ENCODE measurements around the gene ECSIT.

DNA sequence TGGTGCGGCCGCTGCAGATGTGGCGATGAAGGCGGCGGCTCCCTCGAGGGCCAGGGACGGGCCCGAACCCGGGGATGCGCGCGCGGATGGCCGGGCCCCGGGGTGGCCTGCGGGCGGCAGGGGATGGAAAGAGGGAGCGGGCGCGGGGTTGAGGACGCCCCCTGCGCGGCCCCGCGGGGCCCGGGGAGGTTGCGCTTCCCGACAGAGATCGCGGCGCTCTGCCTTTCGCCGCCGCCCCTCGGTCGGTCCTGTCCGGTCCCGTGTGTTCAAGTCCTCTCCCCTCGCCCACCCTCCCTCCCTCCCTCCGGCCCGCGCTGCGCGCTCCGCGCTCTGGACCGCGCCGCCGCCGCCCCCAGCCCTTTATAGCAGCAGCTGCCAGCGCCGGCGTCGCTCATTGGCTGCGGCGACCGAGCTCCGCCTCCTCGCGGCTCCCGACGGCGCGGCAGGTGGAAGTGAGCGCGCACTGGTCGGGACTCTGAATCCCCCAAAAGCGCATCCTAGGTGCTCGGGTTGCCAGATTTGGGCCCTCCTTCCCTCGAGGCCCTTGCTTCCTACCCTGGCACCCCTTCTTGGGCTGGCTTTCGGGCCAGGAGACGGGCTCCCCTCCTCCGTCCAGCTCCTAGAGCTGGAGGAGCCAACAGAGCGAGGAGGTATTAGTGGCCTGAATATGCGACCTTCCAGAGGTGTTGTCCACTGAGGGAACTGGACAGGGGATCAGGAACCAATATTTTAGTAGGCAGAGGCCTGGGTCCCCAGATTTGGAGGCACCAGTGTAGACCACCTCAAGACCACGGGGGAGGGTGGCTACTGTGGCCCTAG lies 48.0 kb downstream of the ECSIT start, which contains the start of gene ELAVL3:
- TF ChIP-seq CTCF (conservative IDR thresholded peaks at IDR 0.05) (no peak), ZFX (IDR thresholded peaks at IDR 0.05) (no peak)

Data from C4-2B (cell line).